ENCODE data around the gene DGKQ.
"Not testable (repeated sequence)": the region's sequence is repeated elsewhere in the genome, so short reads cannot be mapped to it uniquely, and the experiment has no call there.

Gene DGKQ

DNA sequence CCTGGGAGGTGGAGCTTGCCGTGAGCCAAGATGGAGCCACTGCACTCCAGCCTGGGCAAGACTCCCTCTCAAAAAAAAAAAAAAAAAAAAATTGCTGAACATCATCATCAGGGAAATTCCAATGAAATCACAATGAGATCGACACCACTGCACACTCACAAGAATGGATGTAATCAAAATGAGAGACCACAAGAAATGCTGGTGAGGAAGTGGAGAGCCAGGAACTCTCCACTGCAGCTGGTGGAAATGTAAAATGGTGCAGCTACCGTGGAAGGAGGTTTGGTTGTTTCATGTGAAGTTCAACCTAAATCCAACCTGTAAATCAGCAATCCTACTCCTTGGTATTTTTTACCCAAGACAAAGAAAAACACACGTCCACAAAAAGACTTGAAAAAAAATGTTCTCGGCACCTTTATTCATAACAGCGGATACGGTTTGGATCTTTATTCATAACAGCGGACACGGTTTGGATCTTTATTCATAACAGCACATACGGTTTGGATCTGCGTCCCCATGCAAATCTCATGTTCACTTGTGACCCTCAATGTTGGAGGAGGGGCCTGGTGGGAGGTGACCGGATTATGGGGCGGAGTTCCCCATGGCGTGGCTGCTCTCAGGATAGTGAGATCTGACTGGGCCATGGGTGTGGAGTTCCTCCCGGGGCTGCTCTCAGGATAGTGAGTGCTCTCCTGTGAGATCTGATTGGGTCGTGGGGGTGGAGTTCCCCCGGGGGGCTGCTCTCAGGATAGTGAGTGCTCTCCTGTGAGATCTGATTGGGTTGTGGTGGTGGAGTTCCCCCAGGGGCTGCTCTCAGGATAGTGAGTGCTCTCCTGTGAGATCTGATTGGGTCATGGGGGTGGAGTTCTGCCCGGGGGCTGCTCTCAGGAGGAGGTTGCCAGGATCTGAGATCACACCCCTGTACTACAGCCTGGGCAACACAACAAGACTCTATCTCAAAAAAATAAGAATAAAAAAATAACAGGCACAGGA lies 49.0 kb downstream of the DGKQ start:
- DNase-seq: peak; percentile 68

DNA sequence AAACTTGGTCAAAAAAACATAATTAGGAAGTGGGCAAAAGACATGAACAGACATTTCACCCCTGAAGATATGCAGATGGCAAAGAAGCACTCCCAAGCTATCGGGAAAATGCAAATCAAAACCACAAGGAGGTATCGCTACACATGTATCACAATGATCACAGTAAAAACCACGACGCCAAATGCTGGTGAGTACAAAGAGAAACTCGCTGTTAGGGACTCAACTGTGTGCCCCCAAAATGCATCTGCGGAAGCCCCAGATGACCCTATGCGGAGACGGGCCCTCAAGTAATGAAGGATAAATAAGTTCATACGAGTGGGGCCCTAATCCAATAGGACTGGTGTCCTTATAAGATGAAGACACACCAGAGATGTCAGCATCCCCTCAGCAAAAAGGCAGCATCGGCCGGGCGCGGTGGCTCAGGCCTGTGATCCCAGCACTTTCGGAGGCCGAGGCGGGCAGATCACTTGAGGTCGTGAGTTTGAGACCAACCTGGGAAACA lies 51.5 kb downstream of the DGKQ start:
- peak; percentile 22 for DNase-seq

DNA sequence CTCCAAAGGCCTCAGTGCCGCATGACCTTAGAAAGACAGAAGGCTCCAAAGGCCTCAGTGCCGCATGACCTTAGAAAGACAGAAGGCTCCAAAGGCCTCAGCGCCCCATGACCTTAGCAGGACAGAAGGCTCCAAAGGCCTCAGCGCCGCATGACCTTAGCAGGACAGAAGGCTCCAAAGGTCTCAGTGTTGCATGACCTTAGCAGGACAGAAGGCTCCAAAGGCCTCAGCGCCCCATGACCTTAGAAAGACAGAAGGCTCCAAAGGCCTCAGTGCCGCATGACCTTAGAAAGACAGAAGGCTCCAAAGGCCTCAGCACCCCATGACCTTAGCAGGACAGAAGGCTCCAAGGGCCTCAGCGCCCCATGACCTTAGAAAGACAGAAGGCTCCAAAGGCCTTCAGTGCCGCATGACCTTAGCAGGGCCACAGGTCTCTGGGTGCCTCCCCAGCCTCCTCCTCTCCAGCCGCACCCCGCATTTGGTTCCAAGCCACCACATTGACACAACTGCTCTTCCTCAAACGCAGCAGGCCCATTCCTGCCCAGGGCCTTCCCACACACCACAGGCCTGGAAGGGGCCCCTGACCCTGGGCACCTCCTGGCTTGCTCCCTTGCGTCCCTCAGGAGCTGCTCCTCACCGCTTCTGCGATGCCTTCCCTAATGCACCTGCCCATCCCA lies 54.2 kb downstream of the DGKQ start:
- DNase-seq: peak; percentile 36

DNA sequence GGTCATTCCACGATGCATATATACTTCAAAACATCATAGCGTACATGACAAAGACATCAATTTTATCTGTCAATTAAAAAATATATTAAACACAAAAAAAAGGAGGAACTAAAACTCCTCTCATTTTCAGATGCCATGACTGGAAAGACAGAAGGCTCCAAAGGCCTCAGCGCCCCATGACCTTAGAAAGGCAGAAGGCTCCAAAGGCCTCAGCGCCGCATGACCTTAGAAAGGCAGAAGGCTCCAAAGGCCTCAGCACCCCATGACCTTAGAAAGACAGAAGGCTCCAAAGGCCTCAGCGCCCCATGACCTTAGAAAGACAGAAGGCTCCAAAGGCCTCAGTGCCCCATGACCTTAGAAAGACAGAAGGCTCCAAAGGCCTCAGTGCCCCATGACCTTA lies 54.8 kb downstream of the DGKQ start:
- DNase-seq: not testable (repeated sequence)

DNA sequence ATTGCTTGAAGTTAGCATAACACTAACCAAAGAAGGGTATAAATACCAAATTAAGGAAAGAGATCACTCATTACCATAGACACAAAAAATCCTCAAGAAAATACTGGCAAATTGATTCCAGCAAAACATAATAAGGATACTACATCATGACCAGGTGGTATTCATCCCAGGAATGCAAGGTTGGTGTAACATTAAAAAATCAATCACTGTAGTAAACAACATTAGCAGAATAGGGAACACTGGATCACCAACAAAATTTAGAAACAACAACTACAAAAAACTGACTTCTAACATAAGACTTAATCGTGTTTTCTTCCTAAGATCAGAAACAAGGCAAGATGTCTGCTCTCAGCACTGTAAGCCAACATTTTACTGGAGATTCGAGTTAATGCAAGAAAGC lies 55.4 kb downstream of the DGKQ start:
- DNase-seq: no peak

DNA sequence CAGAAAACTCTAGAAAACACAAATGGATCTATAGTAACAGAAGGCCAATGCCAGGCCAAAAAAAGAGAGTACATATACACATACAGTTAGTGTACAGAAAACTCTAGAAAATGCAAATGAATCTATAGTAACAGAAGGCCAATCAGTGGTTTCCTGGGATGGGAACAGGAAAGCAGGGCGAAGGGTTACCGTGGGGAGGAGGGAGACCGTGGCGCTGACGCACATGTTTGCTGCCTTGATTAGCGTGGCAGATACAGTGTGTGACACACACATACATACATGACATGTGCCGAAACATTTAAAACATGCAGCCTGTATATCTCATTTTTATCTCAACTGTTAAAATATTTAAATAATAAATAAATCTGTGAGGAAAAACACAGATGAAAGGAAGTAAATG lies 55.9 kb downstream of the DGKQ start:
- no peak for DNase-seq

DNA sequence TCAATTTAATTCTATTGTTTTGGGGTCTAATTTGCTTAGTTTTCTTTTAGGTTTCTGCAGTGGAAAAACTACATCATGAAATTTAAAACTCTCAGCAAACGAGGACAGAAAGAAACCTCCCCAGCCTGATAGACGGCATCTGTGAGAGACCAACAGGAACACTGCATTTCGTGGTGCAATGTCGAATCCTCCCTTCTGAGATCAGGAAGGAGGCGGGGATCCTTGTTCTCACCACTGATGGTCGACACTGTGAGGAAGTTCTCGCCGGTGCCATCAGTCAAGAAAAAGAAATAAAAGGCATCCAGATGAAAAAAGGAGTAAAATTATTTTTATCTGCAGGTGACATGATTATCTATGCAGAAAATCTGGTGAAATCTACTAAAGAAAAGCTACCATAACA lies 57.8 kb downstream of the DGKQ start:
- no peak for DNase-seq

DNA sequence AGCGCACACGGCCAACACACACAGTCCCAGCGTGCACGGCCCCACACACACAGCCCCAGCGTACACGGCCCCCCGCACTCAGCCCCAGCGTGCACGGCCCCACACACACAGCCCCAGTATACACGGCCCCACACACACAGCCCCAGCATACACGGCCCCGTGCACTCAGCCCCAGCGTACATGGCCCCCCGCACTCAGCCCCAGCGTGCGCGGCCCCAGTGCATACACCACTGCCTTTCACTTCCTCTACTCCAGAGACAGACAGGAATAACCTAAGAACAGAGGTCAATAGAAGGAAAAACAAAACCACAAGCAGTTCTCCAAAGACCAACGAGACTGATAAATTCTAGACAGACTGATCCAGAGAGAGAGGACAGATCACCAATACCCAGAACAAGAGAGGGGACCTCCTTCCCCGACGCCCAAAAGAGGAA lies 58.3 kb downstream of the DGKQ start:
- DNase-seq: no peak

DNA sequence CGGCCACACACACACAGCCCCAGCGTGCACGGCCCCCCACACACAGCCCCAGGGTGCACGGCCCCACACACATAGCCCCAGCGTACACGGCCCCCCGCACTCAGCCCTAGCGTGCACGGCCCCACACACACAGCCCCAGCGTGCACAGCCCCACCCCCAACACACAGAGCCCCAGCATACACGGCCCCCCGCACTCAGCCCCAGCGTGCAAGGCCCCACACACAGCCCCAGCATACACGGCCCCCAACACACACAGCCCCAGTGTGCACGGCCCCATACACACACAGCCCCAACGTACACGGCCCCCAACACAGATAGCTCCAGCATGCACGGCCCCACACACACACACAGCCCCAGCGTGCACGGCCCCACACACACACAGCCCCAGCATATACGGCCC lies 58.8 kb downstream of the DGKQ start:
- DNase-seq: no peak

DNA sequence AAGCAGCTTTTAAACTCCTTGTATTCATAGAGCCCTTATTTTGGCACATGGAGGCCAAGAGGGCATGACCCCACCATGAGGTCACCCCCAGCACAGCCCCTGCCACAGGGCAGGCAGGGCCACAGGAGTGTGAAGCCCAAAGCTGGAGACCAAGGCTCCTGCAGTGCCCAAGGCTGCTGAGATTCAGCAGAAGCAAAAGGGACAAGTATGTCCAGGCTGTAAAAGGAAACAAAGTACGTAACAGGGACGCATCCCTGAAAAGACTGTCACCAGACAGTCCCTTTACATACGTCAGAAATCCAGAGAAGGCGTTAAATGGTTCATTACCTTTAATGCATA lies 60.1 kb downstream of the DGKQ start:
- DNase-seq: no peak

DNA sequence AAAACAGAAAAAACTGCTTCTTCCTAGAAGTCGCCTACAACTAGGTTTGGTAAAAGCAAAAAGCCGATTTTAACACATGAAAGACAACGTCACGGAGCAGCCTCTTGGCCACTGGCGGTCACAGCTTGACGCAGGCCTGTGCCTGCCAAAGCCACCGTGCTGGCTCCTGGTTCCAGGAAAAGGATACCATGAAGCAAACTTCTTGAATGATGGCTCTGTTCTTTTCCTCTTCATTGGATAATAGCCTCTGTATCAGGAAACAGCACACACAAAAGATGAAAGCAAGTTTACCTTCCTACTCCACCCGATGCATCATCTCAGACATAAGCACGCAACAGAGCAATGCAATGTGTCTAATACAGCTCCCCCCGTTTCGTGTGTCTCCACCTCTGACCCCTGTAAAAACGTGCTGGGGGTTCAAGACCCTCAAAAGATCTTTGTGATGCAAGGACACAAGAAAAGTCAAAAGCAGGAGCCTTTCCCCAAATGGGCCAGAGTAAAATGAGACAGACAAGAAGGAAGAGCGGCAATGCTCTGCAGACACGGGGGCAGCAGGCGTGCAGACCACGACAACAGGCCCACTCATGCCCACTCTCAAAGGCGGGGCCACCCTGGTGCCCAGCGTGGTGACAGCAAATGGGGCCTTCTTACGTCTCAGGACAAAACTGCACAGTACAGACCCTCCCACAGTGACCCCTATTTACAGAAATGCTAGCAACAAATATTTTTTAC lies 60.7 kb downstream of the DGKQ start:
- DNase-seq: no peak

DNA sequence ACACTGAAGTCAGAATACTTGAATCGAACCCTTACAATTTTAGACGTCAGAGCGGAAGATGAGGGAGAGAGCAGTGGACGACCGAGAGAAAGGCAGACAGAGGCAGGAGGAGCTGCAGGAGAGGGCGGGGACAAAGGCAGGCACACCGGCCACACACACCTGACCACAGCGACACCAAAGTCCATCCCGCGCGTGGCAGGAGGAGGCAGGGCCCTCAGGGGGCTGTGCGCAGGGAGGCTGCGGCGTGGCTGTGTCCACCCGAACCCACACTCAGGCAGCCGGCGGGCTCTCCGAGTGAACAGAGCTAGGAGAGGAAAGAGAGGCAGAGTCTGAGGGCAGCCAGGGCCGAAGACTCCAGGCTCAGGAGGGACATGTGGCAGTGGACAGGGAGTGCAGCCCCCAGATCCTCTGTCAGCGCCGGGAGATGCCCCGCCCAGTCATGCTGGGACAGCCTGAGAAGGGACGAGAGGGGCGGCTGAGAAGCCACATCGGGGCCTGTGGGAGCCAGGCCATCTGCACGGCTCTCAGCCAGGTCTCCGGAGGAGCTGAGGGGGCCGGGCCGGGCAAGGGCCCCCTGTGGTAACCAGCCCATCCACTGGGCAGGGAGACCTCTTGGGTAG lies 61.4 kb downstream of the DGKQ start:
- no peak for DNase-seq

DNA sequence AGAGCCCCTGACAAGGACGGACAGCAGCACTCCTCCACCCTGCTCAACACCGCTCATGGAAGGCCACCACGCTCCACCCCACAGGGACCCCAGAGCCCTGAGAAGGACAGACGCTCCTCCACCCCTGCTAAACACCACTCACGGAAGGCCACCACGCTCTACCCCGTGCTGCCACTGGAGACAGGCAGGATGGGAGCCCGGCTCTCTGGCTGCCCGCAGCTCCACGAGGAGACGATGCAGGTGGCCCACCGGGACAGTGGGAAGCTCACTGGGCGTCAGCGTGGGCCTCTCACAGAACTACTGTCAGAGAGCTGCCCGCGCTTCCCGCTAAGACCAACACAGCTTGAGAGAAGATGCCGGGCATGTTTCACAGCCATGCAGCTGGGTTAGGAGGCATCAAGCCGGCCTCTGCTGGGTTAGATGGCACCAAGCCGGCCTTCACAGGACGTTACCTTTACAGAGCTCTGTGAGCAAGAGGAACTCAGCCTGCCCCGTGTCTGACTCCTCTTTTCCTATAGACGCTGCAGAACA lies 62.1 kb downstream of the DGKQ start:
- DNase-seq: no peak

DNA sequence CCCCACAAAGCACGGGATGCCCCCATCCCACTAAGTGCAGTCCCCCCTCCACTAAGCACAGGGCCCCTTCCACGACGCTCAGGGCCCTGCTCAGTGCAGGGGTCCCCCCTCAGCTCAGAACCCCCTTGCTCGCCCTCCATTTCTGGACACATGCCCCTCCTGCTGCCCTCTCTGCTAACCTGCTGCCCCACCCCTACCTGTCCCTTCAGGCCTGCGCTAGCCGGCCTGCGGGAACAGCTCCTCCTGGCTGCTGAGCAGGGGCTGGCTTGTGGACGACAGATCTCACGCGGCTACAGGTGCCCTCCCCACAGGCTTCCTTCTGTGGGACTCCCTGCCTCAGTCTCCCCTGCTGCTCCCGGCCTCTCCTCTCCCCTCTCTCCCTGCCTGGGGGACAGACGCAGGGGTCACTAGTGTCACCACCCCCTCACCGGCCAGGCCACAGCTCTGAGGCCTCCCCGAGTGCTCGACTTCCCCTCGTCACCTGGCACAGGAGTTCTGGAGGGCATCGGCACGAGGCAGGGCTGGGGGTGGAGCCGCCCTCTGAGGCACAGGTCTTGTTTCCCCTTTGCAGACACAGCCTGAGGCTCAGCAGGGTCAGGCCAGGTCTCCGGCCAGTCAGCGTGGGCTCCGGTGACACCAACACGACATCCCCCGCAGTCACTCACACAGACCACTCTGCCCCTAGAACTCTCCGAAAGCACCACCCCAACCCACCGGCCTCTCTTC lies 62.8 kb downstream of the DGKQ start:
- no peak for DNase-seq

DNA sequence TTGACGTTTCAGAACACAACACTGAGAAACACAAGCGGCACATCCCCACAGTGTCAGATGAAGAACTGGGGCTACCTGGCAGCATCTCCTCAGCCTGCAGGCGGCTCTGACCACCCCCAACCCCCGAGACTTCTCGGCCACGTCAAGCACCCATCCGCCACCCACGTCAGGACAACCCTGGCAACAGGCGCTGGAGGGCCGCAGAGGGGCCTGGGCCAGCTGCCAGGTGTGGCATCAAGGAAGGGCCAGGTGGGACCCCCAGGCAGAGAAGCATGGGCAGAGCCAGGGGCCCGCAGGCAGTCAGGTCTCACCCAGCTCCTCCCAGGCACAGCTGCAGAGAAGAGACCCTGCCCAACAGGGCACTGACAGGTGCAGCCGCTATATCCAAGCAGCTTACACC lies 63.5 kb downstream of the DGKQ start:
- DNase-seq: no peak

DNA sequence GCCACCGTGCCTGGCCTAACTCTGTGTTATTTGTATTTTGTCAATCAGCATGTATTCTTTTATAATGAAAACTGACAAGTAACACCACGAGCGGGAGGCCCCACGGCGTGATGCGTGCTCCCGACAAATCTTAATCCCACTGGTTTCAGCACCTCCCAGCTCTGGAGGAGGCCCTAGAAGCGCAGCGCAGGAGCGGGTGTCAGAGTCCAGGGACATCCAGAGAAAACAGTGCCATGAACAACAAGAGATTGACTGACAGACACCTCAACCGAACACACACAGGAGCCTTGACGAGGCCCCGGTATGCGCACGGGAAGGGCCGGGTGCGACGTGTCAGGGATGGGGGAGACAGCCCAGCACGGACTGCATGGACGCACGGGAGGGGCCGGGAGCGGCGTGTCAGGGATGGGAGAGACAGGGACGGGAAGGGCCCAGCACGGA lies 64.2 kb downstream of the DGKQ start:
- DNase-seq: no peak

Data from islet precursor cell (in vitro differentiated cells).